GM12892 (cell line): ENCODE results near the gene GALNT7.

ENCODE experiments used
- POLR2A ChIP-seq: IDR thresholded peaks from 2 replicates; pipeline ENCODE4 v1.6.1; 2011; ENCODE audit warnings: low read depth, low read length, control low read depth
- POLR2AphosphoS5 ChIP-seq: IDR thresholded peaks from 2 replicates; pipeline ENCODE4 v1.6.1; 2011; ENCODE audit warnings: low read depth, low read length, control low read depth
- TAF1 ChIP-seq: IDR thresholded peaks from 2 replicates; pipeline ENCODE4 v1.6.1; 2011; ENCODE audit warnings: low read depth, mild to moderate bottlenecking, control low read depth, low read length, borderline replicate concordance

GRCh38 chr4:173192375-173193162 lies 24.0 kb downstream of the GALNT7 start:
- no peak for TF ChIP-seq POLR2A
- TF ChIP-seq TAF1 = no peak
- no peak for TF ChIP-seq POLR2AphosphoS5
